HG03521 (cell line): Measurements from ENCODE around the gene MARK3.
"Not testable (repeated sequence)": the region's sequence is repeated elsewhere in the genome, so short reads cannot be mapped to it uniquely, and the experiment has no call there.

ENCODE experiments used
- ATAC-seq: cut with Tn5 transposase; IDR thresholded peaks from one replicate; pipeline ENCODE4 v1.9.1; 2021; ENCODE audit warnings: mild to moderate bottlenecking, moderate library complexity; ENCODE audit not compliant: unreplicated experiment

MARK3 gene

GRCh38 chr14:103509864-103510723 is 124.9 kb downstream of the MARK3 start:
- ATAC-seq, result no peak

GRCh38 chr14:103510724-103511693 is 125.8 kb downstream of the MARK3 start:
- ATAC-seq, result no peak

- not testable (repeated sequence) for ATAC-seq
These were observed 127.0 kb downstream of the MARK3 start for GRCh38 chr14:103512180-103512579.

- ATAC-seq, result no peak
These were observed 127.7 kb downstream of the MARK3 start for GRCh38 chr14:103512701-103513611.

GRCh38 chr14:103514596-103515421 is 129.6 kb downstream of the MARK3 start:
- ATAC-seq, result no peak

- ATAC-seq, result no peak
These were observed 131.4 kb downstream of the MARK3 start for GRCh38 chr14:103516426-103517173.

- no peak for ATAC-seq
These were observed 132.0 kb downstream of the MARK3 start for GRCh38 chr14:103517174-103517566.

GRCh38 chr14:103517721-103518421 is 132.7 kb downstream of the MARK3 start:
- no peak for ATAC-seq

- ATAC-seq, result no peak
These were observed 133.3 kb downstream of the MARK3 start for GRCh38 chr14:103518422-103519042.

GRCh38 chr14:103519043-103519836 is 134.0 kb downstream of the MARK3 start:
- no peak for ATAC-seq

GRCh38 chr14:103519837-103520212 is 134.6 kb downstream of the MARK3 start:
- no peak for ATAC-seq

- ATAC-seq, result no peak
These were observed 135.0 kb downstream of the MARK3 start for GRCh38 chr14:103520269-103520656.

GRCh38 chr14:103520657-103521437 is 135.6 kb downstream of the MARK3 start:
- no peak for ATAC-seq

GRCh38 chr14:103521438-103521950 is 136.3 kb downstream of the MARK3 start:
- ATAC-seq, result no peak

GRCh38 chr14:103521951-103522563 is 136.8 kb downstream of the MARK3 start:
- ATAC-seq, result no peak
